Cardiac fibroblast (primary cell): Measurements from ENCODE around the gene NCR3LG1.

ENCODE experiments used
- DNase-seq, 2 donors: peaks; one replicate each; pipeline versions ENCODE4 v3.0.0 to v3.0.0-alpha.2; 2010; ENCODE audit warnings: low read depth in 2 of 2
- H3K4me3 ChIP-seq, 2 donors: replicated peaks in 1 of 2; 1 replicate in 1 of 2; 2 replicates in 1 of 2; pipeline ENCODE4 v1.5.1; 2011; ENCODE audit warnings: low read depth in 2 of 2, low read length in 2 of 2, mild to moderate bottlenecking in 2 of 2, moderate library complexity in 1 of 2
- TF ChIP-seq, protein P1 (sequence below): IDR thresholded peaks from one replicate; pipeline ENCODE4 v1.5.1; 2011; ENCODE audit warnings: low read depth, mild to moderate bottlenecking, low read length, inconsistent platforms

NCR3LG1 gene

GRCh38 chr11:17351510-17352176 lies at the start of gene NCR3LG1:
Gene NCR3LG1, plus strand, starts transcription at chr11:17351800. Its CDS starts 170 bp downstream, at chr11:17351970.
- H3K4me3 ChIP-seq: peak within 1 kb of the TSS; percentile 56
- TF ChIP-seq, protein P1, sequence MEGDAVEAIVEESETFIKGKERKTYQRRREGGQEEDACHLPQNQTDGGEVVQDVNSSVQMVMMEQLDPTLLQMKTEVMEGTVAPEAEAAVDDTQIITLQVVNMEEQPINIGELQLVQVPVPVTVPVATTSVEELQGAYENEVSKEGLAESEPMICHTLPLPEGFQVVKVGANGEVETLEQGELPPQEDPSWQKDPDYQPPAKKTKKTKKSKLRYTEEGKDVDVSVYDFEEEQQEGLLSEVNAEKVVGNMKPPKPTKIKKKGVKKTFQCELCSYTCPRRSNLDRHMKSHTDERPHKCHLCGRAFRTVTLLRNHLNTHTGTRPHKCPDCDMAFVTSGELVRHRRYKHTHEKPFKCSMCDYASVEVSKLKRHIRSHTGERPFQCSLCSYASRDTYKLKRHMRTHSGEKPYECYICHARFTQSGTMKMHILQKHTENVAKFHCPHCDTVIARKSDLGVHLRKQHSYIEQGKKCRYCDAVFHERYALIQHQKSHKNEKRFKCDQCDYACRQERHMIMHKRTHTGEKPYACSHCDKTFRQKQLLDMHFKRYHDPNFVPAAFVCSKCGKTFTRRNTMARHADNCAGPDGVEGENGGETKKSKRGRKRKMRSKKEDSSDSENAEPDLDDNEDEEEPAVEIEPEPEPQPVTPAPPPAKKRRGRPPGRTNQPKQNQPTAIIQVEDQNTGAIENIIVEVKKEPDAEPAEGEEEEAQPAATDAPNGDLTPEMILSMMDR: no peak
- DNase-seq: peak; percentile 79 to 82

- no peak overlapping the region for H3K4me3 ChIP-seq
- peak in 1 of 2 donors; percentile 1 for DNase-seq
- TF ChIP-seq, protein P1: no peak
These were observed 38.0 kb upstream of the NCR3LG1 start for GRCh38 chr11:17313349-17314231.

DNA sequence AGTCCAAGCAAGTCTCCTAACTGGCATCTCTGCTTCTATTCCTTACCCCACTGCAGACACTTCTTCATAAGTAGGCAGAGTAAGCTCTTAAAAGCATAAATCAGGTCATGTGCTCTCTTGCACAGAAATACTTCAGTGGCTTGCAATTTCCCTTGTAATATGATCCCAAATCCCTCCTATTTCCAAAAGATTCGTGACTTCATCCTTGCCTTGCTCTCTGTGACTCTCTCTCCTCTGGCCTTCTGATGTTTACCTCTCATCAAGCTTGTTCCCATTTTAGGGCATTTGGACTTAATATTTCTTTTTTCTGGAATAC lies 37.4 kb upstream of the NCR3LG1 start:
- DNase-seq: peak; percentile 84 to 88
- no peak overlapping the region for H3K4me3 ChIP-seq
- TF ChIP-seq, protein P1: no peak

- no peak for DNase-seq
- TF ChIP-seq, protein P1: no peak
These were observed 36.6 kb upstream of the NCR3LG1 start for GRCh38 chr11:17314904-17315426.

GRCh38 chr11:17328871-17329494 lies 22.6 kb upstream of the NCR3LG1 start:
- H3K4me3 ChIP-seq: no peak overlapping the region
- TF ChIP-seq, protein P1: no peak
- no peak for DNase-seq

More at GRCh38 chr11:17314904-17315426, 36.6 kb upstream of the NCR3LG1 start:
- H3K4me3 ChIP-seq: no peak overlapping the region

DNA sequence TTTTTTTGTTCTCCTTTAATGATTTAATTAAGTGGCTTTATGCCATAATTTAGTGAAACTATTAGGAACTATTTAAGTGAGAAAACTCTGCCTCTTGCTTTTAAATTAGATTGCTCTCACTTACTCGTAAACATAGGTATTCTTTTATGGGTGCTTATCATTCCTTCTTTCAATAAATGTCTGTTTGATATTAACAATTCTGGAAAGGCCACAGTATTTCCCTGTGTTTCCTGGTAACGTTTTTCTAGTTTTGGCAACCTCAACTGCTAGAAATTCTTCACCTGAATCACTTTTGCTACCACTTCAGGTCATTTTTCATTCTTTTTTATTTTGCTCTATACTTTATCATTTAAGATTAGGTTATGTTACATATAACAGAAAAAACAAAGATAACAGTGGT lies 19.9 kb upstream of the NCR3LG1 start:
- TF ChIP-seq, protein P1: no peak
- no peak overlapping the region for H3K4me3 ChIP-seq
- no peak for DNase-seq
